Skeletal muscle cell (primary cell): ENCODE data around the gene CD300E.
"Not testable (repeated sequence)": the region's sequence is repeated elsewhere in the genome, so short reads cannot be mapped to it uniquely, and the experiment has no call there.

Source experiments
- DNase-seq: peaks from one replicate; pipeline ENCODE4 v3.0.0-alpha.2; 2010; ENCODE audit warnings: low read depth
- H3K4me3 ChIP-seq: 2 replicates; pipeline ENCODE4 v1.5.1; 2011; ENCODE audit warnings: low read depth, mild to moderate bottlenecking, control low read depth, low read length, moderate library complexity

Gene CD300E

GRCh38 chr17:74603037-74603635 is 20.4 kb downstream of the CD300E start:
- no peak overlapping the region for H3K4me3 ChIP-seq
- no peak for DNase-seq

GRCh38 chr17:74601944-74602572 is 21.5 kb downstream of the CD300E start:
- no peak for DNase-seq
- H3K4me3 ChIP-seq = no peak overlapping the region

GRCh38 chr17:74599448-74599939 is 24.0 kb downstream of the CD300E start:
- no peak for DNase-seq

GRCh38 chr17:74599023-74599399 is 24.5 kb downstream of the CD300E start:
- no peak overlapping the region for H3K4me3 ChIP-seq
- no peak for DNase-seq

More at GRCh38 chr17:74599448-74599939, 24.0 kb downstream of the CD300E start:
- no peak overlapping the region for H3K4me3 ChIP-seq

- no peak overlapping the region for H3K4me3 ChIP-seq
- DNase-seq = no peak
Observed at GRCh38 chr17:74598346-74599022, 25.1 kb downstream of the CD300E start.

- no peak overlapping the region for H3K4me3 ChIP-seq
- no peak for DNase-seq
Observed at GRCh38 chr17:74597069-74597790, 26.3 kb downstream of the CD300E start.

GRCh38 chr17:74595037-74595750 is 28.3 kb downstream of the CD300E start:
- no peak for DNase-seq
- no peak overlapping the region for H3K4me3 ChIP-seq

- no peak for DNase-seq
- H3K4me3 ChIP-seq = no peak within 1 kb of the TSS
Observed at GRCh38 chr17:74592087-74592990, 31.2 kb downstream of the CD300E start, which contains the start of gene CD300LD. Gene CD300LD, minus strand, starts transcription at chr17:74592283. Its CDS starts 81 bp downstream, at chr17:74592202.

GRCh38 chr17:74591503-74591902 is 32.0 kb downstream of the CD300E start:
- DNase-seq = no peak
- H3K4me3 ChIP-seq = no peak overlapping the region

- no peak for DNase-seq
Observed at GRCh38 chr17:74585711-74586110, 37.8 kb downstream of the CD300E start.

GRCh38 chr17:74584292-74585060 is 39.1 kb downstream of the CD300E start:
- DNase-seq = no peak
- H3K4me3 ChIP-seq = no peak overlapping the region

More at GRCh38 chr17:74585711-74586110, 37.8 kb downstream of the CD300E start:
- no peak overlapping the region for H3K4me3 ChIP-seq

- DNase-seq = no peak
- H3K4me3 ChIP-seq = no peak overlapping the region
Observed at GRCh38 chr17:74582633-74583032, 40.9 kb downstream of the CD300E start.

- H3K4me3 ChIP-seq = no peak overlapping the region
- no peak for DNase-seq
Observed at GRCh38 chr17:74579900-74580299, 43.6 kb downstream of the CD300E start.

GRCh38 chr17:74578979-74579378 is 44.6 kb downstream of the CD300E start:
- DNase-seq = no peak
- H3K4me3 ChIP-seq = no peak overlapping the region

- DNase-seq = no peak
Observed at GRCh38 chr17:74574489-74575142, 48.9 kb downstream of the CD300E start.

GRCh38 chr17:74573635-74574034 is 49.9 kb downstream of the CD300E start:
- DNase-seq, H3K4me3 ChIP-seq: not testable (repeated sequence)

More at GRCh38 chr17:74574489-74575142, 48.9 kb downstream of the CD300E start:
- no peak overlapping the region for H3K4me3 ChIP-seq

GRCh38 chr17:74573169-74573568 is 50.4 kb downstream of the CD300E start:
- H3K4me3 ChIP-seq = no peak overlapping the region
- no peak for DNase-seq
